ENCODE measurements around the gene TXN. TPM values are rescaled to one million over a fixed set of nuclear protein-coding genes. Genes with fewer than 3 reads are reported as not detected.

Gene TXN
- total RNA-seq, 1 experiment from 2014 or later = 1,260 TPM

GRCh38 chr9:110266795-110267194 lies 10.5 kb upstream of the TXN start:
- H3F3A ChIP-seq (ENCODE audit: insufficient read depth, low read depth) = no peaks in the 10 kb centered on the region
- no peak for DNase-seq
- H3K9me2 ChIP-seq (ENCODE audit: insufficient read depth) = no peaks in the 10 kb centered on the region
- H3K4me1 ChIP-seq (replicated peaks; ENCODE audit: insufficient read depth) = no peaks in the 10 kb centered on the region
- intact Hi-C loops (cut with micrococcal nuclease; ENCODE audit: unreplicated experiment) = no loop called here
- BruUV-seq (replicated peaks) = no TSS peak
- CTCF ChIA-PET = no interaction called here
- H3K4me3 ChIP-seq = no peak overlapping the region
- TF ChIP-seq EZH2 (IDR thresholded peaks at IDR 0.05; ENCODE audit: low read depth) = no peak
- TF ChIP-seq CTCF (conservative IDR thresholded peaks at IDR 0.05) = no peak
- no peaks in the 10 kb centered on the region for H4K20me1 ChIP-seq (ENCODE audit: insufficient read depth)
- no peaks in the 10 kb centered on the region for H3K27me3 ChIP-seq (ENCODE audit: insufficient read depth, low read depth)
- no peak overlapping the region for H3K27ac ChIP-seq
- H3K36me3 ChIP-seq (ENCODE audit: low read depth) = no peaks in the 10 kb centered on the region
- POLR2A ChIA-PET (ENCODE audit: unreplicated experiment) = no interaction called here
- H3K4me2 ChIP-seq = no peak overlapping the region
- H3K79me2 ChIP-seq (ENCODE audit: low read depth) = no peaks in the 10 kb centered on the region
- H3K9me3 ChIP-seq (ENCODE audit: insufficient read depth, low read depth) = no peaks in the 10 kb centered on the region
- no peak overlapping the region for H2AFZ ChIP-seq

- Histone ChIP-seq H3K79me2 (ENCODE audit: low read depth) (peaks cover 22% of the 10 kb centered on the region), H3K9me3 (ENCODE audit: insufficient read depth, low read depth) (no peaks in the 10 kb centered on the region), H3K27ac (no peak overlapping the region), H3F3A (ENCODE audit: insufficient read depth, low read depth) (peaks cover 19% of the 10 kb centered on the region), H3K9me2 (ENCODE audit: insufficient read depth) (no peaks in the 10 kb centered on the region), H3K4me3 (no peak overlapping the region), H3K4me2 (no peak overlapping the region), H4K20me1 (ENCODE audit: insufficient read depth) (no peaks in the 10 kb centered on the region), H3K4me1 (replicated peaks; ENCODE audit: insufficient read depth) (peaks cover 26% of the 10 kb centered on the region), H3K36me3 (ENCODE audit: low read depth) (no peaks in the 10 kb centered on the region), H3K27me3 (ENCODE audit: insufficient read depth, low read depth) (no peaks in the 10 kb centered on the region), H2AFZ (no peak overlapping the region)
- intact Hi-C loops (cut with micrococcal nuclease; ENCODE audit: unreplicated experiment) = no loop called here
- no peak for DNase-seq
- BruUV-seq (replicated peaks) = no TSS peak
- ChIA-PET CTCF (no interaction called here), POLR2A (ENCODE audit: unreplicated experiment) (interaction anchor here (0.7 kb wide), 1 partner anchor 53 kb away, joined by 4 read pairs; no protein-coding TSS in a partner anchor)
- TF ChIP-seq EZH2 (IDR thresholded peaks at IDR 0.05; ENCODE audit: low read depth) (no peak), CTCF (conservative IDR thresholded peaks at IDR 0.05) (no peak)
Measured at GRCh38 chr9:110261632-110262031, 5.3 kb upstream of the TXN start.

GRCh38 chr9:110260911-110261310 lies 4.6 kb upstream of the TXN start:
- Histone ChIP-seq H3K36me3 (ENCODE audit: low read depth) (no peaks in the 10 kb centered on the region), H4K20me1 (ENCODE audit: insufficient read depth) (no peaks in the 10 kb centered on the region), H3K27ac (no peak overlapping the region), H2AFZ (no peak overlapping the region), H3K4me3 (no peak overlapping the region), H3K4me1 (replicated peaks; ENCODE audit: insufficient read depth) (peaks cover 26% of the 10 kb centered on the region), H3K9me2 (ENCODE audit: insufficient read depth) (no peaks in the 10 kb centered on the region), H3F3A (ENCODE audit: insufficient read depth, low read depth) (peaks cover 19% of the 10 kb centered on the region), H3K4me2 (no peak overlapping the region), H3K9me3 (ENCODE audit: insufficient read depth, low read depth) (no peaks in the 10 kb centered on the region), H3K79me2 (ENCODE audit: low read depth) (peaks cover 26% of the 10 kb centered on the region), H3K27me3 (ENCODE audit: insufficient read depth, low read depth) (no peaks in the 10 kb centered on the region)
- POLR2A ChIA-PET (ENCODE audit: unreplicated experiment) = interaction anchor here (0.6 to 0.7 kb wide), 2 partner anchors 54 to 315 kb away, joined by 4 read pairs; no protein-coding TSS in a partner anchor
- CTCF ChIA-PET = no interaction called here
- no TSS peak for BruUV-seq (replicated peaks)
- DNase-seq = no peak
- no peak for TF ChIP-seq EZH2 (IDR thresholded peaks at IDR 0.05; ENCODE audit: low read depth)
- no peak for TF ChIP-seq CTCF (conservative IDR thresholded peaks at IDR 0.05)
- intact Hi-C loops (cut with micrococcal nuclease; ENCODE audit: unreplicated experiment) = no loop called here

All from PC-9 (cell line).